NCI-H1048 (cell line): ENCODE data around the gene RAET1E.
"Not testable (repeated sequence)": the region's sequence is repeated elsewhere in the genome, so short reads cannot be mapped to it uniquely, and the experiment has no call there.

Source experiments
- DNase-seq: peaks from one replicate; lab custom pipeline; 2025; lab: John Stamatoyannopoulos, UW

Gene RAET1E

DNA sequence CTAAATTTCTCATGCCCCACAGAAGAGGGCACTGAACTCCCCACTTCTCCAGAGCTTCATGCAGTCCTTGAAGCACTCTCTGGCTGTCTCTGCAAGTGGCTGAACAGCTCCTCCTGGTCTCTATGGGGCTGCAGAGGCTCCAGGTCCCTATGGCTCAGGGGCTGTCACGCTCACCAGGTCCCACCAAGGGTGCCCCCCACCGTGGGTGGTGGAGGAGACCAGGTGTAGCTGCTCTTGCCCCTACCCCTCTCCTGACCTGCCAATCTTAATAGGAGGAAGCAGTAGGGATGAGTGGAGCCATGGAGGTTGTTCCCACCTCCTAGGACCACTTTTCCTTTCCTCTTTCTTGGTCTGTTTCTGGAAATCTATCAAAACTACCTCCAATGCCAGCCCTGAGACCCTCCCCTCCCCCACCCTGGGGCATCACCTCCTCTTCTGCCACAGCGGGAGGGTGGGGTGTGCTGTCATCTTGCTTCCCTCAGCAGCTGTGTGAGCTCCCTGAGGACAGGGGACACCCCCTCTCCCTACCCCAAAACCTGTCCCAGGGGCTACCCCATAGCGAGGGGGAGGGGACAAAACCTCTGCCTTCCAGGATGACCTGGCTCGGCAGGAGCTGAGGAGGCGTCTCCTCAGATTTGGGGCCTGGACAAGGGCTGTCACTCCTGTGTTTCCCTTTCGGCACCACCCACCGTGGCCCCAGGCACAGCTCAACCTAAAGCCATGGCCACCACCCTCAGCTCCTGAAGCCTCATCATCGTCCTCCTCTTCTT is 12.0 kb upstream of the RAET1E start:
- no peak for DNase-seq

DNA sequence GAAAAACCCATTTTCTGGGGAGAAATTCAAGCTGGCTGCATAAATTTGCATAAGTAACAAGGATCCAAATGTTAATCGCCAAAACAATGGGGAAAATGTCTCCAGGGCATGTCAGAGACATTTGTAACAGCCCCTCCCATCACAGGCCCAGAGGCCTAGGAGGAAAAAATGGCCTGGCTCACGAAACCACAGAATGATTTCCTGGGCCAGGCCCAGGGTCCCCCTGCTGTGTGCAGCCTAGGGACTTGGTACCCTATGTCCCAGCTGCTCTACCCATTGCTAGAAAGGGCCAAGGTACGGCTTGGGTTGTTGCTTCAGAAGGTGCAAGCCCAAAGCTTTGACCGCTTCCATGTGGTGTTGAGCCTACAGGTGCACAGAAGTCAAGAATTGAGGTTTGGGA is 10.6 kb upstream of the RAET1E start:
- DNase-seq, result not testable (repeated sequence)

DNA sequence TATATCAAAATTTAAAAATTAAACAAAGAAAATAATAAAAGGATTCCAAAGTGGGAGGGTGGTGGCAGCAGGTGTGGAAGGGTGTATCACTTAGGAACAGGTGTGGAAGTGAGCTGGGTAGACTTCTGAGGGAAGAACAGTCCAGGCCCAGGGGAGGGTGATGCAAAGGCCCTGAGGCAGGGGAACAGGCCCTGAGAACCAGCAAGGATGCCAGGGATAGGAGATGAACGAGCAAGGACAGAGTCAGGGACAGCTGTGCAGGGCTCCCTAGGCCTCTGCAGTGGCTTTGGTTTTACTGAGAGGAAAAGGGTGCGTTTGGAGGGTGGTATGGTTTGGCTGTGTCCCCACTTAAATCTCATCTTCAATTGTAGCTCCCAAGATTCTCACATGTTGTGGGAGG is 9.4 kb upstream of the RAET1E start:
- no peak for DNase-seq

GRCh38 chr6:149906405-149906804 is 8.5 kb upstream of the RAET1E start:
- no peak for DNase-seq

GRCh38 chr6:149905911-149906371 is 8.0 kb upstream of the RAET1E start:
- DNase-seq, result no peak

GRCh38 chr6:149905371-149905910 is 7.5 kb upstream of the RAET1E start:
- DNase-seq, result no peak

DNA sequence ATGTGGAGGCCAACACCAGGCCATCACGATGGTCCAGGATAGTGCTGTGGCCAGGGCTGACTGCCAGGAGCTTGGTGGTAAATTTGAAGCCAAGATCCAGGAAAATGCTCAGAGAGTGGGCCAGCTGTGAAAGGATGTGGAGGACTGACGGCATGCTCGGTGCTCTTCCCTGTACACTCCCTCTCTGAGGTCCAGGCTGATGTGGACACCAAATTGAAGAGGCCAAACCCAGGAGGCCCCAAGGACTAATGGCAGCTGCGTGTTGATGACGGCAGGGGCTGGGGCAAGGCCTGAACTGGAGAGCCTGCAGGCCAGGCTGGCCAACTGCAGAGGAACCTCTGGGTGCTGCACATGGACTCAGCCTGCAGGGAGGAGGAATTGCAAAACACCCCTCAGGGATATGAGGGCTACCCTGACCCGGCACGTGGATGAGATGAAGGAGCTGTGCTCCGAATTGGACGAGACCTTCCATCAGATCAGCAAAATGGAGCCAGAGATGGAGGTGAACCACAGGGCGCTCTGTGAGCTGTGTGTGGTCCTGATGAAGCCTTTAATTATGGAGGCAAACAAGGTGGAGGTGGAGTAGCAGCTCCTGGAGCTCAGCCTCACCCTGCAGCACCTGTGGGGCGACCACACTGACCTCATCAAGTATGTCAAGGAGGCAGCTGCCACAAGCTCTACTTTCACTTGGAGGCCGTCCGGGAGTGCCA is 6.9 kb upstream of the RAET1E start:
- no peak for DNase-seq

DNA sequence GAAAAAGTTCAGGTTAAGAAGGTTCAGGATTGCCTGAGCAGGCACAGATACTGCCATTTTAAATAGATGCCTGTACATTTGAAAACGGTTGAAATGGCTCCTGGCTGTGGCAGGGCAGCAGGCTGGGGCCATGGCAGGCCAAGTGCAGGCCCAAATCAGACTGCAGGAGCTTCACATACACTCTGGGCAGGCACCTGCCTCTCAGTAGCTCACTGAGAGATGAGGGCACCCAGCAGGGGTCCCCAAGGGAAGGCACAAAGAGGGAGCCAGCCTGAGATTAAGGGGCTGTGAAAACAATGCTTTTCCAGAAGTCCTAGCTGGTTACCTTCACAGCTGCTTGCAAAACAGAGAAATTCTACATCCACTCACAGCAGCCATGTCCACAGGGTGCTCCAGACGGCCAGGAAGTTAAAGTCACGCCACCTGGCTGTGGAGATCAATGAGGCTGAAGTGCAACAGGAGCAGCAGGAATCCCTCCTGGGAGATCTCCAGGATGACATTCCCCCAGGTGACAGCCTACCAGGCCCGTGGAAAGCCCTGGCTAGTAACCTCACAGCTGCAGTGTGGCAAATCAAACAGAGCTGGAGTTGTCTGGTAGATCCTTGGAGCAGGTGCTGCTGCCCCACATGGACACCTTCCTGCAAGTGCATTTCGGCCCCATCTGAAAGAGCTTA is 6.2 kb upstream of the RAET1E start:
- no peak for DNase-seq

- DNase-seq, result no peak
These were observed 3.7 kb upstream of the RAET1E start for GRCh38 chr6:149901444-149902140.

DNA sequence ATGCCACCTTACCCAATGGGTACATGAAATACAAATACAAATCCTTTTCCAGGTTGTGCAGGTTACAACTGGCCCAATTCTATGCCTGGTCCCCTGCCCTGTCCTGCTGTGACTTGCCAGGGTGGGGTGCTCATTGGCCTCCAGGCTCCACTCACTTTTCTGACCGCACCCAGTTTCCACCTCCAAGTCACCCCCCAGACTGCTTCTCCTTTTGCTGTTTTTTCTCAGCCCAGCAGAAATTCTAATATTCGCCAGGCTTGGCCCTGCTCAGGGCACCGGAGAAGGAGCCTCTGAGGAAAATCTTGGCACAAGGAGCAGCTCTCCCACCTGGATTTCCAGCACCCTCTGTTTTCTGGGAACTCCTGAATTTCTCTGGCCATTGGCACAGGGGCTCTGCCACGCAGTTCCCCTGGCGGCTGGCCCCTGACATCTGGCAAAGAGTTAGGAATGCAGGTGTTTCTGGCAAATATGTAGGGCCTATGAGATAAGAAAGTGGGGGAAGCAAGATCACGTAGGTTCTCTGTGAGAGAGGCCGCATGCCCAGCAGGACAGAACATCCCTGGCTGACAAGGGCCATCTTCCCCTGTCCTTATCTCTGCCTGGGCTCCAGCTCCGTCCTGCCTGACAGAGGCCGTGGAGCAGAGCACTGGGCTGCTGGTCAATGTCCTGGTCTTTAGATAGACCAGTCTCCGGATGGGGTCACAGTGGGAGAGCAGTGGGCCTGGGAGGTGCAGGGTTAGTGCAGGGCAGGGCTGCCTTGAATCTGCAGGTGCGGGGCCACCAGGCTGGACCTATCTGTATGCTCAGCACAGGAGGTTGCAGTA is 2.9 kb upstream of the RAET1E start:
- DNase-seq, result no peak

- DNase-seq, result no peak
These were observed 2.2 kb upstream of the RAET1E start for GRCh38 chr6:149899926-149900619.

DNA sequence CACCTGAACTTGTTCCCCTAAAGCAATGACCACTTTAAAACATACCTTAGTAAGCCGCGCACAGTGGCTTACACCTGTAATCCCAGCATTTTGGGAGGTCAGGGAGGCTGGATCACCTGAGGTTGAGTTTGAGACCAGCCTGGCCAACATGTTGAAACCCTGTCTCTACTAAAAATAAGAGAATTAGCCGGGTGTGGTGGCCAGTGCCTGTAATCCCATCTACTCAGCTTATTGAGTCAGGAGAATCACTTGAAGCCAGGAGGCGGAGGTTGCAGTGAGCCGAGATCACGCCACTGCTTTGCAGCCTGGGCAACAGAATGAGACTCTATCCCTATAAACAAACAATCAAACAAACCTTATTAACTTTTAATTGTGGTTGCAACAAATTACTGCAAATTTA is 1.6 kb upstream of the RAET1E start:
- no peak for DNase-seq

- no peak for DNase-seq
These were observed 1.1 kb upstream of the RAET1E start for GRCh38 chr6:149898966-149899365.

- no peak for DNase-seq
These were observed 757 bp downstream of the RAET1E start for GRCh38 chr6:149897015-149897697.

DNA sequence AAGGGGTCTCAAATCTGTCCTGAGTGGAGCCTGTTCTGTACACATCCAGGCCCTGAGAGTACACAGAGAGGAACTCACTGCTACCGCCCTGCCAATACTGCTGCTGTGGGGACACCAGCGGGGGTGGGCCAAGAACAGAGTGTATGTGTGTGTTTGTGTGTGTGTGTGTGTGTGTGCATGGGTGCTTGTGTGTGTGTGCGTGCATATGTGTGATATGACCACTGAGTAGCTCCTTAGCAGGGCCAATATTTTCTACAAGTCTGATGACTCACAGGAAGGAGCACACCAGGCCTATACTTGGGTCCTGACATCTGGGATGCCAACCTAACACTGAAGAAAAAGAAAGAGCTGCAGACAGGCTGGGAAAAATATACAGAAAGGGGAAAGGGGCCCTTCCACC is 1.4 kb downstream of the RAET1E start:
- no peak for DNase-seq

- no peak for DNase-seq
These were observed 2.1 kb downstream of the RAET1E start for GRCh38 chr6:149895833-149896271.

- DNase-seq, result no peak
These were observed 2.8 kb downstream of the RAET1E start for GRCh38 chr6:149895048-149895590.

- DNase-seq, result not testable (repeated sequence)
These were observed 6.0 kb downstream of the RAET1E start for GRCh38 chr6:149891864-149892263.

GRCh38 chr6:149891259-149891658 is 6.7 kb downstream of the RAET1E start:
- DNase-seq, result no peak

- DNase-seq, result no peak
These were observed 7.3 kb downstream of the RAET1E start for GRCh38 chr6:149890629-149891045.
